GM23338 (cell line): Measurements from ENCODE around the gene EGFL7. TPM values are rescaled to one million over a fixed set of nuclear protein-coding genes. Genes with fewer than 3 reads are reported as not detected.

Experiments used
- ATAC-seq: fragments of 200-7000 bp; cut with Tn5 transposase; 3 replicates; pipeline ENCODE4 v1.9.1; 2020
- DNase-seq: peaks from one replicate; pipeline ENCODE4 v3.0.0-alpha.2; 2015; ENCODE audit warnings: low spot score
- H2AFZ ChIP-seq: fragments of 200-600 bp; sonication (generic); 2 replicates; pipeline ENCODE4 v1.8.0; 2016; ENCODE audit warnings: antibody characterized with exemption, mild to moderate bottlenecking, moderate library complexity
- H3F3A ChIP-seq: fragments of 200-600 bp; sonication (generic); replicated peaks from 2 replicates; pipeline ENCODE4 v1.8.0; 2017; ENCODE audit warnings: antibody characterized with exemption, mixed run types, low read depth
- H3K27ac ChIP-seq: fragments of 200-600 bp; sonication (generic); 2 replicates; pipeline ENCODE4 v1.6.1; 2016; ENCODE audit warnings: low read depth
- H3K27me3 ChIP-seq: fragments of 200-600 bp; sonication (generic); 2 replicates; pipeline ENCODE4 v1.8.0; 2016; ENCODE audit warnings: mild to moderate bottlenecking, mixed run types, moderate library complexity; ENCODE audit not compliant: insufficient read depth
- H3K36me3 ChIP-seq: fragments of 200-600 bp; sonication (generic); 2 replicates; pipeline ENCODE4 v1.8.0; 2016; ENCODE audit warnings: mild to moderate bottlenecking; ENCODE audit not compliant: insufficient read depth
- H3K4me1 ChIP-seq: fragments of 200-600 bp; sonication (generic); 2 replicates; pipeline ENCODE4 v1.8.0; 2016; ENCODE audit warnings: mild to moderate bottlenecking, moderate library complexity; ENCODE audit not compliant: insufficient read depth
- H3K4me2 ChIP-seq: fragments of 200-600 bp; sonication (generic); 2 replicates; pipeline ENCODE4 v1.7.1; 2017; ENCODE audit warnings: mixed run types
- H3K4me3 ChIP-seq: fragments of 200-600 bp; sonication (generic); 2 replicates; pipeline ENCODE4 v1.6.1; 2016; ENCODE audit warnings: mixed run types
- H3K79me2 ChIP-seq: fragments of 200-600 bp; sonication (generic); replicated peaks from 2 replicates; pipeline ENCODE4 v1.8.0; 2017; ENCODE audit warnings: mild to moderate bottlenecking; ENCODE audit not compliant: insufficient read depth
- H3K9me2 ChIP-seq: fragments of 200-600 bp; sonication (generic); 2 replicates; pipeline ENCODE4 v1.8.0; 2017; ENCODE audit not compliant: insufficient read depth
- H4K20me1 ChIP-seq: fragments of 200-600 bp; sonication (generic); replicated peaks from 2 replicates; pipeline ENCODE4 v1.8.0; 2017; ENCODE audit warnings: mild to moderate bottlenecking; ENCODE audit not compliant: insufficient read depth
- H3K27ac Mint-ChIP-seq: 2 replicates; pipeline ENCODE4 v1.8.0; 2020; ENCODE audit warnings: inconsistent platforms, mild to moderate bottlenecking, moderate library complexity, mixed read lengths
- H3K27me3 Mint-ChIP-seq: 3 replicates; pipeline ENCODE4 v1.8.0; 2022; ENCODE audit warnings: low read depth, mild to moderate bottlenecking, moderate library complexity, mixed read lengths, inconsistent platforms; ENCODE audit not compliant: insufficient read depth, poor library complexity
- H3K36me3 Mint-ChIP-seq: 3 replicates; pipeline ENCODE4 v1.8.0; 2021; ENCODE audit warnings: low read depth, mild to moderate bottlenecking, inconsistent platforms, moderate library complexity, mixed read lengths
- H3K4me1 Mint-ChIP-seq: 3 replicates; pipeline ENCODE4 v1.8.0; 2020; ENCODE audit warnings: mild to moderate bottlenecking, inconsistent platforms, mixed read lengths
- H3K4me3 Mint-ChIP-seq: 3 replicates; pipeline ENCODE4 v1.8.0; 2021; ENCODE audit warnings: moderate library complexity, mild to moderate bottlenecking, inconsistent platforms, mixed read lengths
- H3K9me3 Mint-ChIP-seq: 3 replicates; pipeline ENCODE4 v1.8.0; 2020; ENCODE audit warnings: moderate library complexity, mild to moderate bottlenecking, inconsistent platforms, mixed read lengths
- CREB1 ChIP-seq: fragments of 250-450 bp; sonication (Bioruptor Pico); IDR thresholded peaks from 2 replicates; pipeline ENCODE4 v1.5.0; 2020; ENCODE audit warnings: low read depth, mild to moderate bottlenecking, moderate library complexity
- EZH2phosphoT487 ChIP-seq: fragments of 200-600 bp; sonication (generic); IDR thresholded peaks from one replicate; pipeline ENCODE4 v1.8.1; 2018; ENCODE audit warnings: antibody characterized with exemption; ENCODE audit not compliant: unreplicated experiment
- JUNB ChIP-seq: IDR thresholded peaks from one replicate; pipeline ENCODE4 v1.6.1; 2016; ENCODE audit warnings: antibody characterized with exemption; ENCODE audit not compliant: unreplicated experiment
- NANOG ChIP-seq: IDR thresholded peaks from 2 replicates; pipeline ENCODE4 v1.6.1; 2016; ENCODE audit warnings: antibody characterized with exemption, borderline replicate concordance
- POLR2AphosphoS5 ChIP-seq: IDR thresholded peaks from 2 replicates; pipeline ENCODE4 v1.6.1; 2016; ENCODE audit warnings: antibody characterized with exemption, low read depth
- STAT1 ChIP-seq: IDR thresholded peaks from one replicate; pipeline ENCODE4 v1.6.1; 2016; ENCODE audit warnings: antibody characterized with exemption; ENCODE audit not compliant: unreplicated experiment
- ZNF114 ChIP-seq: fragments of 250-450 bp; sonication (Bioruptor Pico); IDR thresholded peaks from 2 replicates; pipeline ENCODE4 v1.5.0; 2020; ENCODE audit warnings: mild to moderate bottlenecking, moderate library complexity
- ZNF331 ChIP-seq: fragments of 250-450 bp; sonication (Bioruptor Pico); IDR thresholded peaks from 2 replicates; pipeline ENCODE4 v1.5.0; 2020; ENCODE audit warnings: low read depth, mild to moderate bottlenecking, moderate library complexity
- polyA plus RNA-seq: library from polyadenylated mRNA; unstranded; fragments of >200 nt; fragmentation: Nextera tagmentation; extraction: Ambion mirVana; gene quantifications from 2 replicates; pipeline ENCODE4 v1.2.1, GENCODE V29; 2016
- total RNA-seq: library from RNA; depleted of rRNA; stranded (reverse); fragments of >200 nt; shearing (Covaris generic); gene quantifications from 2 replicates; pipeline ENCODE4 v1.2.3, GENCODE V29; 2014
- TF ChIP-seq, protein P1 (sequence below): fragments of 250-450 bp; sonication (Bioruptor Pico); IDR thresholded peaks from 2 replicates; pipeline ENCODE4 v1.5.0; 2020; ENCODE audit warnings: mild to moderate bottlenecking, moderate library complexity
- TF ChIP-seq, protein P2 (sequence below): IDR thresholded peaks from 2 replicates; pipeline ENCODE4 v1.6.1; 2016; ENCODE audit warnings: antibody characterized with exemption
- TF ChIP-seq, protein P3 (sequence below), 2 experiments: fragments of 200-600 bp in 1 of 2; sonication (generic) in 1 of 2; conservative IDR thresholded peaks; 2 replicates each; pipeline versions ENCODE4 v1.5.1 to v1.6.1; 2016 to 2017; ENCODE audit warnings: antibody characterized with exemption in 2 of 2, low read depth in 2 of 2, mild to moderate bottlenecking in 2 of 2, moderate library complexity in 1 of 2
- TF ChIP-seq, protein P4 (sequence below): IDR thresholded peaks from one replicate; pipeline ENCODE4 v1.6.1; 2018; ENCODE audit warnings: antibody characterized with exemption; ENCODE audit not compliant: unreplicated experiment

EGFL7 gene
- total and polyA plus RNA-seq, 2 experiments from 2014 or later, result 44.4 to 60.8 TPM

DNA sequence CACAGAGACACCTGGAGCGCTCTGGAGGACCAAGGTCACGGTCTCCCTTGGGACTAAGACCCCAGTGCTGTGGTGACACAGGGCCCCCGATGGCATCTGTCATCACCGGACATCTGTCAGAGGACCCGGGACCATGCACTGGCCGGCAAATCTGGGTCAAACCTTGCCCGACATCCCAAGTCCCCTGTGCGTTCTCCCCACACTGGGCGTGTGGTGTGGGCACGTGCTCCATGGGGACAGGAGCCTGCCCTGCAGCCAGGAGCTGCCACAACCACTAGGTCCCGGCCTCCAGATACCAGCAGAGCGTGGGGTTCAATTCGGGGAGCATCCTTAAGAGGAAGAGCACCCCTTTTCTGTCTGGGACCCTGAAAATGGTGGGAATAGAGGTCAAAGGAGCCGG is 21.0 kb downstream of the EGFL7 start (continued):
- TF ChIP-seq, protein P1, sequence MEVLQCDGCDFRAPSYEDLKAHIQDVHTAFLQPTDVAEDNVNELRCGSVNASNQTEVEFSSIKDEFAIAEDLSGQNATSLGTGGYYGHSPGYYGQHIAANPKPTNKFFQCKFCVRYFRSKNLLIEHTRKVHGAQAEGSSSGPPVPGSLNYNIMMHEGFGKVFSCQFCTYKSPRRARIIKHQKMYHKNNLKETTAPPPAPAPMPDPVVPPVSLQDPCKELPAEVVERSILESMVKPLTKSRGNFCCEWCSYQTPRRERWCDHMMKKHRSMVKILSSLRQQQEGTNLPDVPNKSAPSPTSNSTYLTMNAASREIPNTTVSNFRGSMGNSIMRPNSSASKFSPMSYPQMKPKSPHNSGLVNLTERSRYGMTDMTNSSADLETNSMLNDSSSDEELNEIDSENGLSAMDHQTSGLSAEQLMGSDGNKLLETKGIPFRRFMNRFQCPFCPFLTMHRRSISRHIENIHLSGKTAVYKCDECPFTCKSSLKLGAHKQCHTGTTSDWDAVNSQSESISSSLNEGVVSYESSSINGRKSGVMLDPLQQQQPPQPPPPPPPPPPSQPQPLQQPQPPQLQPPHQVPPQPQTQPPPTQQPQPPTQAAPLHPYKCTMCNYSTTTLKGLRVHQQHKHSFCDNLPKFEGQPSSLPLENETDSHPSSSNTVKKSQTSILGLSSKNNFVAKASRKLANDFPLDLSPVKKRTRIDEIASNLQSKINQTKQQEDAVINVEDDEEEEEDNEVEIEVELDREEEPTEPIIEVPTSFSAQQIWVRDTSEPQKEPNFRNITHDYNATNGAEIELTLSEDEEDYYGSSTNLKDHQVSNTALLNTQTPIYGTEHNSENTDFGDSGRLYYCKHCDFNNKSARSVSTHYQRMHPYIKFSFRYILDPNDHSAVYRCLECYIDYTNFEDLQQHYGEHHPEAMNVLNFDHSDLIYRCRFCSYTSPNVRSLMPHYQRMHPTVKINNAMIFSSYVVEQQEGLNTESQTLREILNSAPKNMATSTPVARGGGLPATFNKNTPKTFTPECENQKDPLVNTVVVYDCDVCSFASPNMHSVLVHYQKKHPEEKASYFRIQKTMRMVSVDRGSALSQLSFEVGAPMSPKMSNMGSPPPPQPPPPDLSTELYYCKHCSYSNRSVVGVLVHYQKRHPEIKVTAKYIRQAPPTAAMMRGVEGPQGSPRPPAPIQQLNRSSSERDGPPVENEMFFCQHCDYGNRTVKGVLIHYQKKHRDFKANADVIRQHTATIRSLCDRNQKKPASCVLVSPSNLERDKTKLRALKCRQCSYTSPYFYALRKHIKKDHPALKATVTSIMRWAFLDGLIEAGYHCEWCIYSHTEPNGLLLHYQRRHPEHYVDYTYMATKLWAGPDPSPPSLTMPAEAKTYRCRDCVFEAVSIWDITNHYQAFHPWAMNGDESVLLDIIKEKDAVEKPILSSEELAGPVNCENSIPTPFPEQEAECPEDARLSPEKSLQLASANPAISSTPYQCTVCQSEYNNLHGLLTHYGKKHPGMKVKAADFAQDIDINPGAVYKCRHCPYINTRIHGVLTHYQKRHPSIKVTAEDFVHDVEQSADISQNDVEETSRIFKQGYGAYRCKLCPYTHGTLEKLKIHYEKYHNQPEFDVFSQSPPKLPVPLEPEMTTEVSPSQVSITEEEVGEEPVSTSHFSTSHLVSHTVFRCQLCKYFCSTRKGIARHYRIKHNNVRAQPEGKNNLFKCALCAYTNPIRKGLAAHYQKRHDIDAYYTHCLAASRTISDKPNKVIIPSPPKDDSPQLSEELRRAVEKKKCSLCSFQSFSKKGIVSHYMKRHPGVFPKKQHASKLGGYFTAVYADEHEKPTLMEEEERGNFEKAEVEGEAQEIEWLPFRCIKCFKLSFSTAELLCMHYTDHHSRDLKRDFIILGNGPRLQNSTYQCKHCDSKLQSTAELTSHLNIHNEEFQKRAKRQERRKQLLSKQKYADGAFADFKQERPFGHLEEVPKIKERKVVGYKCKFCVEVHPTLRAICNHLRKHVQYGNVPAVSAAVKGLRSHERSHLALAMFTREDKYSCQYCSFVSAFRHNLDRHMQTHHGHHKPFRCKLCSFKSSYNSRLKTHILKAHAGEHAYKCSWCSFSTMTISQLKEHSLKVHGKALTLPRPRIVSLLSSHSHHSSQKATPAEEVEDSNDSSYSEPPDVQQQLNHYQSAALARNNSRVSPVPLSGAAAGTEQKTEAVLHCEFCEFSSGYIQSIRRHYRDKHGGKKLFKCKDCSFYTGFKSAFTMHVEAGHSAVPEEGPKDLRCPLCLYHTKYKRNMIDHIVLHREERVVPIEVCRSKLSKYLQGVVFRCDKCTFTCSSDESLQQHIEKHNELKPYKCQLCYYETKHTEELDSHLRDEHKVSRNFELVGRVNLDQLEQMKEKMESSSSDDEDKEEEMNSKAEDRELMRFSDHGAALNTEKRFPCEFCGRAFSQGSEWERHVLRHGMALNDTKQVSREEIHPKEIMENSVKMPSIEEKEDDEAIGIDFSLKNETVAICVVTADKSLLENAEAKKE (CRISPR knock-in tag), result no peak
- TF ChIP-seq EZH2phosphoT487, result no peak
- no peak for TF ChIP-seq JUNB
- TF ChIP-seq, protein P2, sequence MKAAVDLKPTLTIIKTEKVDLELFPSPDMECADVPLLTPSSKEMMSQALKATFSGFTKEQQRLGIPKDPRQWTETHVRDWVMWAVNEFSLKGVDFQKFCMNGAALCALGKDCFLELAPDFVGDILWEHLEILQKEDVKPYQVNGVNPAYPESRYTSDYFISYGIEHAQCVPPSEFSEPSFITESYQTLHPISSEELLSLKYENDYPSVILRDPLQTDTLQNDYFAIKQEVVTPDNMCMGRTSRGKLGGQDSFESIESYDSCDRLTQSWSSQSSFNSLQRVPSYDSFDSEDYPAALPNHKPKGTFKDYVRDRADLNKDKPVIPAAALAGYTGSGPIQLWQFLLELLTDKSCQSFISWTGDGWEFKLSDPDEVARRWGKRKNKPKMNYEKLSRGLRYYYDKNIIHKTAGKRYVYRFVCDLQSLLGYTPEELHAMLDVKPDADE, result no peak

DNA sequence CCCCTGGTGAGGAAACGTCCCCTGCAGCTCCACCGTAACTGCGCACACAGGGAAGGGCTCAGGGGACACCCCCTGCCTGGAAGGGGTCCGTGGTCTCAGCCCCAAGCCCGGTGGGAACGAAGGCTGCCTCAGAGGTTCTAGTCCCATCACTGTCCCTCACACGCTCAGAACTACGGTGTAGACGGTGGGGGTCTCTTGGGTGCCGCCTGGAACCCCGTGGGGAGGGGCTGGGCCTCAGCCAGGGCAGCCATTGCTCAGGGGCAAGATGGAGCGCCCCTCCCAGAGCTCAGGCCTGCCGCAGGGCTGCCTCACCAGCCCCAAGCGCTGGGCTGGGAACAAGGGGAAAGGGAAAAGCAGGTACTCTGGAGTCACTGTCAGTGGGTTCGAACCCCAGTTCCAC is 21.6 kb downstream of the EGFL7 start:
- H3K4me3 ChIP-seq, result no peak overlapping the region
- H3F3A ChIP-seq, result 0 out of 2 replicates have a peak, but pooled peaks cover 3% of the 10 kb centered on the region
- H3K9me2 ChIP-seq, result no peaks in the 10 kb centered on the region
- peaks cover 11% of the 10 kb centered on the region; the same call in 2 of the 3 replicates for H3K4me1 Mint-ChIP-seq
- H4K20me1 ChIP-seq, result no peaks in the 10 kb centered on the region
- no peak overlapping the region for H3K27ac Mint-ChIP-seq
- H3K79me2 ChIP-seq, result peaks cover 10% of the 10 kb centered on the region; the same call in 1 of the 2 replicates
- no peaks in the 10 kb centered on the region; the same call in 1 of the 2 replicates for H3K4me1 ChIP-seq
- no peak overlapping the region for H3K4me3 Mint-ChIP-seq
- no peak for ATAC-seq
- H3K4me2 ChIP-seq, result no peak overlapping the region
- no peaks in the 10 kb centered on the region for H3K9me3 Mint-ChIP-seq
- no peak for DNase-seq
- H3K36me3 Mint-ChIP-seq, result no peaks in the 10 kb centered on the region
- H2AFZ ChIP-seq, result no peak overlapping the region
- H3K27ac ChIP-seq, result no peak overlapping the region
- no peaks in the 10 kb centered on the region for H3K36me3 ChIP-seq
- H3K27me3 ChIP-seq, result no peaks in the 10 kb centered on the region
- peaks cover 15% of the 10 kb centered on the region for H3K27me3 Mint-ChIP-seq
- no peak for TF ChIP-seq ZNF331
- TF ChIP-seq, protein P3, sequence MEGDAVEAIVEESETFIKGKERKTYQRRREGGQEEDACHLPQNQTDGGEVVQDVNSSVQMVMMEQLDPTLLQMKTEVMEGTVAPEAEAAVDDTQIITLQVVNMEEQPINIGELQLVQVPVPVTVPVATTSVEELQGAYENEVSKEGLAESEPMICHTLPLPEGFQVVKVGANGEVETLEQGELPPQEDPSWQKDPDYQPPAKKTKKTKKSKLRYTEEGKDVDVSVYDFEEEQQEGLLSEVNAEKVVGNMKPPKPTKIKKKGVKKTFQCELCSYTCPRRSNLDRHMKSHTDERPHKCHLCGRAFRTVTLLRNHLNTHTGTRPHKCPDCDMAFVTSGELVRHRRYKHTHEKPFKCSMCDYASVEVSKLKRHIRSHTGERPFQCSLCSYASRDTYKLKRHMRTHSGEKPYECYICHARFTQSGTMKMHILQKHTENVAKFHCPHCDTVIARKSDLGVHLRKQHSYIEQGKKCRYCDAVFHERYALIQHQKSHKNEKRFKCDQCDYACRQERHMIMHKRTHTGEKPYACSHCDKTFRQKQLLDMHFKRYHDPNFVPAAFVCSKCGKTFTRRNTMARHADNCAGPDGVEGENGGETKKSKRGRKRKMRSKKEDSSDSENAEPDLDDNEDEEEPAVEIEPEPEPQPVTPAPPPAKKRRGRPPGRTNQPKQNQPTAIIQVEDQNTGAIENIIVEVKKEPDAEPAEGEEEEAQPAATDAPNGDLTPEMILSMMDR (conservative IDR thresholded peaks at IDR 0.05; ENCODE audit: low read depth in 2 of 2), result no peak
- no peak for TF ChIP-seq ZNF114 (CRISPR knock-in tag)
- TF ChIP-seq NANOG, result no peak
- no peak for TF ChIP-seq POLR2AphosphoS5
- TF ChIP-seq EZH2phosphoT487, result no peak
- TF ChIP-seq CREB1 (CRISPR knock-in tag), result no peak
- TF ChIP-seq STAT1, result no peak
- TF ChIP-seq, protein P4, sequence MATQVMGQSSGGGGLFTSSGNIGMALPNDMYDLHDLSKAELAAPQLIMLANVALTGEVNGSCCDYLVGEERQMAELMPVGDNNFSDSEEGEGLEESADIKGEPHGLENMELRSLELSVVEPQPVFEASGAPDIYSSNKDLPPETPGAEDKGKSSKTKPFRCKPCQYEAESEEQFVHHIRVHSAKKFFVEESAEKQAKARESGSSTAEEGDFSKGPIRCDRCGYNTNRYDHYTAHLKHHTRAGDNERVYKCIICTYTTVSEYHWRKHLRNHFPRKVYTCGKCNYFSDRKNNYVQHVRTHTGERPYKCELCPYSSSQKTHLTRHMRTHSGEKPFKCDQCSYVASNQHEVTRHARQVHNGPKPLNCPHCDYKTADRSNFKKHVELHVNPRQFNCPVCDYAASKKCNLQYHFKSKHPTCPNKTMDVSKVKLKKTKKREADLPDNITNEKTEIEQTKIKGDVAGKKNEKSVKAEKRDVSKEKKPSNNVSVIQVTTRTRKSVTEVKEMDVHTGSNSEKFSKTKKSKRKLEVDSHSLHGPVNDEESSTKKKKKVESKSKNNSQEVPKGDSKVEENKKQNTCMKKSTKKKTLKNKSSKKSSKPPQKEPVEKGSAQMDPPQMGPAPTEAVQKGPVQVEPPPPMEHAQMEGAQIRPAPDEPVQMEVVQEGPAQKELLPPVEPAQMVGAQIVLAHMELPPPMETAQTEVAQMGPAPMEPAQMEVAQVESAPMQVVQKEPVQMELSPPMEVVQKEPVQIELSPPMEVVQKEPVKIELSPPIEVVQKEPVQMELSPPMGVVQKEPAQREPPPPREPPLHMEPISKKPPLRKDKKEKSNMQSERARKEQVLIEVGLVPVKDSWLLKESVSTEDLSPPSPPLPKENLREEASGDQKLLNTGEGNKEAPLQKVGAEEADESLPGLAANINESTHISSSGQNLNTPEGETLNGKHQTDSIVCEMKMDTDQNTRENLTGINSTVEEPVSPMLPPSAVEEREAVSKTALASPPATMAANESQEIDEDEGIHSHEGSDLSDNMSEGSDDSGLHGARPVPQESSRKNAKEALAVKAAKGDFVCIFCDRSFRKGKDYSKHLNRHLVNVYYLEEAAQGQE, result no peak
- no peak for TF ChIP-seq JUNB
